Endothelial cell (in vitro differentiated cells): ENCODE measurements around the gene SEPTIN10. TPM values are rescaled to one million over a fixed set of nuclear protein-coding genes. Genes with fewer than 3 reads are reported as not detected.
"Not testable (repeated sequence)": the region's sequence is repeated elsewhere in the genome, so short reads cannot be mapped to it uniquely, and the experiment has no call there.

ENCODE experiments used
- DNase-seq: peaks from one replicate; pipeline ENCODE4 v3.0.0; 2021; ENCODE audit warnings: low spot score
- H3K27ac Mint-ChIP-seq: one replicate; pipeline ENCODE4 v1.8.0; 2021; ENCODE audit warnings: mixed read lengths, inconsistent platforms; ENCODE audit not compliant: unreplicated experiment
- H3K27me3 Mint-ChIP-seq: one replicate; pipeline ENCODE4 v1.8.0; 2021; ENCODE audit warnings: mild to moderate bottlenecking, moderate library complexity, mixed read lengths, inconsistent platforms; ENCODE audit not compliant: unreplicated experiment
- H3K36me3 Mint-ChIP-seq: one replicate; pipeline ENCODE4 v1.8.0; 2021; ENCODE audit warnings: mild to moderate bottlenecking, low read depth, mixed read lengths, inconsistent platforms; ENCODE audit not compliant: unreplicated experiment
- H3K4me1 Mint-ChIP-seq: one replicate; pipeline ENCODE4 v1.8.0; 2021; ENCODE audit warnings: mild to moderate bottlenecking, mixed read lengths, inconsistent platforms; ENCODE audit not compliant: unreplicated experiment
- H3K4me3 Mint-ChIP-seq: one replicate; pipeline ENCODE4 v1.8.0; 2021; ENCODE audit warnings: mild to moderate bottlenecking, mixed read lengths, inconsistent platforms; ENCODE audit not compliant: unreplicated experiment
- H3K9me3 Mint-ChIP-seq: one replicate; pipeline ENCODE4 v1.8.0; 2021; ENCODE audit warnings: mixed read lengths, inconsistent platforms; ENCODE audit not compliant: unreplicated experiment
- CTCF ChIP-seq: fragments of 200-600 bp; sonication (generic); IDR thresholded peaks from one replicate; pipeline ENCODE4 v1.5.0; 2021; ENCODE audit warnings: antibody characterized with exemption; ENCODE audit not compliant: unreplicated experiment
- total RNA-seq: library from RNA; stranded (reverse); fragmentation: NEBNext Ultra II Directional; extraction: Animal tissue kit (Norgen Biotek cat#: 25700); gene quantifications from one replicate; pipeline ENCODE4 v1.2.1, GENCODE V29; 2021; ENCODE audit not compliant: unreplicated experiment

The SEPTIN10 gene
- total RNA-seq, 1 donor from 2014 or later, result 69.8 TPM

GRCh38 chr2:109547280-109547679 lies 66.5 kb downstream of the SEPTIN10 start:
- no peak for DNase-seq
- peaks cover 6% of the 10 kb centered on the region for H3K36me3 Mint-ChIP-seq
- peak; percentile 68 for TF ChIP-seq CTCF
- H3K27me3 Mint-ChIP-seq, result no peaks in the 10 kb centered on the region
- H3K4me1 Mint-ChIP-seq, result no peaks in the 10 kb centered on the region
- H3K27ac Mint-ChIP-seq, result no peak overlapping the region
- no peaks in the 10 kb centered on the region for H3K9me3 Mint-ChIP-seq
- H3K4me3 Mint-ChIP-seq, result no peak overlapping the region

GRCh38 chr2:109545828-109546713 lies 67.7 kb downstream of the SEPTIN10 start:
- peak; percentile 84 for TF ChIP-seq CTCF
- DNase-seq, result peak; percentile 75
- no peaks in the 10 kb centered on the region for H3K4me1 Mint-ChIP-seq
- peaks cover 3% of the 10 kb centered on the region for H3K36me3 Mint-ChIP-seq
- H3K4me3 Mint-ChIP-seq, result no peak overlapping the region
- no peak overlapping the region for H3K27ac Mint-ChIP-seq
- H3K27me3 Mint-ChIP-seq, result no peaks in the 10 kb centered on the region
- no peaks in the 10 kb centered on the region for H3K9me3 Mint-ChIP-seq

- Mint-ChIP-seq H3K9me3 (no peaks in the 10 kb centered on the region), H3K36me3 (peaks cover 3% of the 10 kb centered on the region), H3K4me1 (no peaks in the 10 kb centered on the region), H3K27me3 (peaks cover 1% of the 10 kb centered on the region), H3K27ac (no peak overlapping the region), H3K4me3 (no peak overlapping the region)
- no peak for TF ChIP-seq CTCF
- no peak for DNase-seq
These were observed 71.4 kb downstream of the SEPTIN10 start for GRCh38 chr2:109542384-109542783.

- no peaks in the 10 kb centered on the region for H3K36me3 Mint-ChIP-seq
- no peaks in the 10 kb centered on the region for H3K9me3 Mint-ChIP-seq
- H3K27me3 Mint-ChIP-seq, result peaks cover 4% of the 10 kb centered on the region
- no peak overlapping the region for H3K4me3 Mint-ChIP-seq
- no peak overlapping the region for H3K27ac Mint-ChIP-seq
- TF ChIP-seq CTCF, result no peak
- DNase-seq, result no peak
- no peaks in the 10 kb centered on the region for H3K4me1 Mint-ChIP-seq
These were observed 75.2 kb downstream of the SEPTIN10 start for GRCh38 chr2:109538546-109538945.

GRCh38 chr2:109537565-109538222 lies 76.1 kb downstream of the SEPTIN10 start:
- DNase-seq, result no peak
- no peak overlapping the region for H3K27ac Mint-ChIP-seq
- H3K9me3 Mint-ChIP-seq, result no peaks in the 10 kb centered on the region

GRCh38 chr2:109536556-109536955 lies 77.2 kb downstream of the SEPTIN10 start:
- H3K9me3 Mint-ChIP-seq, H3K4me3 Mint-ChIP-seq, H3K36me3 Mint-ChIP-seq, H3K27ac Mint-ChIP-seq, H3K27me3 Mint-ChIP-seq, H3K4me1 Mint-ChIP-seq, DNase-seq: not testable (repeated sequence)

More at GRCh38 chr2:109537565-109538222, 76.1 kb downstream of the SEPTIN10 start:
- H3K36me3 Mint-ChIP-seq, result no peaks in the 10 kb centered on the region
- H3K4me3 Mint-ChIP-seq, result no peak overlapping the region
- TF ChIP-seq CTCF, result no peak
- no peaks in the 10 kb centered on the region for H3K4me1 Mint-ChIP-seq
- peaks cover 4% of the 10 kb centered on the region for H3K27me3 Mint-ChIP-seq
